Kasumi-1 (cell line): ENCODE data around the gene HECA.
"Not testable (repeated sequence)": the region's sequence is repeated elsewhere in the genome, so short reads cannot be mapped to it uniquely, and the experiment has no call there.

Source experiments
- DNase-seq, 2 experiments: peaks; one replicate each; lab custom pipeline; 2025; lab: John Stamatoyannopoulos, UW

Gene HECA

GRCh38 chr6:139135578-139136545, 982 bp downstream of the HECA start:
- peak; percentile 33 to 59 for DNase-seq

- no peak for DNase-seq
Observed at GRCh38 chr6:139137706-139138105, 2.8 kb downstream of the HECA start.

GRCh38 chr6:139140854-139141253, 6.0 kb downstream of the HECA start:
- DNase-seq, result not testable (repeated sequence)

- DNase-seq, result no peak
Observed at GRCh38 chr6:139142262-139142661, 7.4 kb downstream of the HECA start.

GRCh38 chr6:139143111-139143510, 8.2 kb downstream of the HECA start:
- no peak for DNase-seq

GRCh38 chr6:139144490-139145085, 9.7 kb downstream of the HECA start:
- no peak for DNase-seq

- DNase-seq, result no peak
Observed at GRCh38 chr6:139145661-139146060, 10.8 kb downstream of the HECA start.

- DNase-seq, result no peak
Observed at GRCh38 chr6:139146317-139146726, 11.4 kb downstream of the HECA start.

- no peak for DNase-seq
Observed at GRCh38 chr6:139147628-139148027, 12.7 kb downstream of the HECA start.

GRCh38 chr6:139148557-139149235, 13.8 kb downstream of the HECA start:
- DNase-seq, result no peak

GRCh38 chr6:139149383-139149782, 14.5 kb downstream of the HECA start:
- DNase-seq, result no peak

- no peak for DNase-seq
Observed at GRCh38 chr6:139150920-139151319, 16.0 kb downstream of the HECA start.

- DNase-seq, result no peak
Observed at GRCh38 chr6:139151425-139152087, 16.7 kb downstream of the HECA start.

GRCh38 chr6:139152088-139152891, 17.4 kb downstream of the HECA start:
- no peak for DNase-seq

GRCh38 chr6:139152892-139153271, 18.0 kb downstream of the HECA start:
- no peak for DNase-seq

- no peak for DNase-seq
Observed at GRCh38 chr6:139153855-139154254, 19.0 kb downstream of the HECA start.

- DNase-seq, result no peak
Observed at GRCh38 chr6:139154881-139155547, 20.1 kb downstream of the HECA start.

- no peak for DNase-seq
Observed at GRCh38 chr6:139156102-139156501, 21.2 kb downstream of the HECA start.

GRCh38 chr6:139156551-139156950, 21.7 kb downstream of the HECA start:
- no peak for DNase-seq

GRCh38 chr6:139157086-139157485, 22.2 kb downstream of the HECA start:
- not testable (repeated sequence) for DNase-seq

GRCh38 chr6:139159016-139159415, 24.1 kb downstream of the HECA start:
- no peak for DNase-seq
